ENCODE measurements around the gene C2orf49. TPM values are rescaled to one million over a fixed set of nuclear protein-coding genes. Genes with fewer than 3 reads are reported as not detected.
A peak's percentile ranks its signal among the peaks of the same experiment; 100 is the strongest.
"Not testable (repeated sequence)": the region's sequence is repeated elsewhere in the genome, so short reads cannot be mapped to it uniquely, and the experiment has no call there.

C2orf49 gene
- total RNA-seq, 1 donor from 2014 or later: 19.3 TPM

DNA sequence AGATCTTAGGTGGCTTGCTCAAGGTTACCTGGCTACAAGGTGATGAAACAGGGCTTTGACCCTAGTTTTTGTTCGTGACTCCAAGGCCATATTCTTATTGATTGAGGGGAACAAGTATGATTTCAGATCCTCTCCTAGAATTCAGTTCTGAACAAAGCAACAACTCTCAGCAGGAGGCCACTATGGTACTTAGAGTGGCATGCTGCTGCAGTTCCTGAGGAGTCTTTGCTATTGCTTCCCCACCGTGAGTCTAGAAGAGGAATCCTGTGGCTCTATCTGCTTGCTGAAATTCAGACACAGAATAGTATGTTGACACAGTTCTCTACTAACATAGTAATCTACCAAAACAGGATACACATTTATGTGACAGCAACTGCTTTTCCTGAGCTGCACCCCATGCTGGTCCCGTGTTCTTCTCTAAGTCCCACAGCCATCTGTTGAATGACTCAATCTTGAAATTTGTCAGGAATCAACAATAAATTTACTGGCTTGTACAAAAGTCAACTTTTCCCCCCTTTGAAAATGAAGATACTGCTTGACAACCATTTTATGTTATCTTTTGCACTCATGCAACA lies 11.9 kb upstream of the C2orf49 start:
- H3K9me3 Mint-ChIP-seq (ENCODE audit: unreplicated experiment): no peaks in the 10 kb centered on the region
- no peak overlapping the region for H3K4me3 Mint-ChIP-seq (ENCODE audit: unreplicated experiment)
- no peak for DNase-seq (ENCODE audit: extremely low spot score, unreplicated experiment)
- peak overlapping the region; percentile 51 for H3K27ac Mint-ChIP-seq (ENCODE audit: unreplicated experiment)
- TF ChIP-seq, protein P1, sequence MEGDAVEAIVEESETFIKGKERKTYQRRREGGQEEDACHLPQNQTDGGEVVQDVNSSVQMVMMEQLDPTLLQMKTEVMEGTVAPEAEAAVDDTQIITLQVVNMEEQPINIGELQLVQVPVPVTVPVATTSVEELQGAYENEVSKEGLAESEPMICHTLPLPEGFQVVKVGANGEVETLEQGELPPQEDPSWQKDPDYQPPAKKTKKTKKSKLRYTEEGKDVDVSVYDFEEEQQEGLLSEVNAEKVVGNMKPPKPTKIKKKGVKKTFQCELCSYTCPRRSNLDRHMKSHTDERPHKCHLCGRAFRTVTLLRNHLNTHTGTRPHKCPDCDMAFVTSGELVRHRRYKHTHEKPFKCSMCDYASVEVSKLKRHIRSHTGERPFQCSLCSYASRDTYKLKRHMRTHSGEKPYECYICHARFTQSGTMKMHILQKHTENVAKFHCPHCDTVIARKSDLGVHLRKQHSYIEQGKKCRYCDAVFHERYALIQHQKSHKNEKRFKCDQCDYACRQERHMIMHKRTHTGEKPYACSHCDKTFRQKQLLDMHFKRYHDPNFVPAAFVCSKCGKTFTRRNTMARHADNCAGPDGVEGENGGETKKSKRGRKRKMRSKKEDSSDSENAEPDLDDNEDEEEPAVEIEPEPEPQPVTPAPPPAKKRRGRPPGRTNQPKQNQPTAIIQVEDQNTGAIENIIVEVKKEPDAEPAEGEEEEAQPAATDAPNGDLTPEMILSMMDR (IDR thresholded peaks at IDR 0.05): no peak
- H3K4me1 Mint-ChIP-seq (ENCODE audit: unreplicated experiment): peaks cover 39% of the 10 kb centered on the region
- H3K27me3 Mint-ChIP-seq (ENCODE audit: unreplicated experiment): no peaks in the 10 kb centered on the region
- H3K36me3 Mint-ChIP-seq (ENCODE audit: unreplicated experiment): no peaks in the 10 kb centered on the region

DNA sequence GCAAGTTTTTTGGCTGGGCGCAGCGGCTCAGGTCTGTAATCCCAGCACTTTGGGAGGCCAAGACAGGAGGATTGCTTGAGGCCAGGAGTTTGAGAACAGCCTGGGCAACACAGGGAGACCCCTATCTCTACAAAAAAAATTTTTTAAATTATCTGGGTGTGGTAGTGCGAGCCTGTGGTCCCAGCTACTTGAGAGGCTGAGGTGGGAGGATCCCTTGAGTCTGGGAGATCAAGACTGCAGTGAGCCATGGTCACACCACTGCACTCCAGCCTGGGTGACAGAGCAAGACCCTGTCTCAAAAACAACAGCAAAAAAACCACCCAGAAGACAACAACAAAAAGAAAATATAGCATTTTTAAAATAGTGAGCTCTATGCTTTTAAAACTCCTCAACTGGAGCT lies 10.1 kb upstream of the C2orf49 start:
- H3K27me3 Mint-ChIP-seq (ENCODE audit: unreplicated experiment); H3K4me3 Mint-ChIP-seq (ENCODE audit: unreplicated experiment); DNase-seq (ENCODE audit: extremely low spot score, unreplicated experiment); H3K9me3 Mint-ChIP-seq (ENCODE audit: unreplicated experiment); H3K27ac Mint-ChIP-seq (ENCODE audit: unreplicated experiment); H3K36me3 Mint-ChIP-seq (ENCODE audit: unreplicated experiment): not testable (repeated sequence)
- peaks cover 39% of the 10 kb centered on the region for H3K4me1 Mint-ChIP-seq (ENCODE audit: unreplicated experiment)

DNA sequence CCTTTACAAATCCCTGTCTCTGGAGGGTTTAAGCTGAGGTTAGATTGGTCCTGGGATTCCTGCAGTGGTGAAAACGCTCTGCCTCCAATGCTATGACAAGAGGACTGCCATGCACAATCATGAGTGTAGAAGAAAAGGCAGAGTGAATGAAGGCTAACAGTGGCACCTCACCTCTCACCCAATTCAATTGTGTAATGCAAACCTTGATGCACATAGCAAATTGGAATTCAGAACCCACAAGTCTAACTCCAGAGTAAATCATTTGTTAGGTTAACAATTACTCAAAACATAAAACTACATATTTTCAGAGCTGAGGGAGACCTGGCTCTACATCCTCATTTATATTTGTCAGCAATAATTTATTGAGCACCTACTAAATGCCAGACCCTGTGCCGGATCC lies 9.7 kb upstream of the C2orf49 start:
- H3K4me1 Mint-ChIP-seq (ENCODE audit: unreplicated experiment): peaks cover 39% of the 10 kb centered on the region
- no peaks in the 10 kb centered on the region for H3K9me3 Mint-ChIP-seq (ENCODE audit: unreplicated experiment)
- no peaks in the 10 kb centered on the region for H3K27me3 Mint-ChIP-seq (ENCODE audit: unreplicated experiment)
- peak overlapping the region; percentile 91 for H3K4me3 Mint-ChIP-seq (ENCODE audit: unreplicated experiment)
- DNase-seq (ENCODE audit: extremely low spot score, unreplicated experiment): no peak
- H3K27ac Mint-ChIP-seq (ENCODE audit: unreplicated experiment): no peak overlapping the region
- TF ChIP-seq, protein P1 (IDR thresholded peaks at IDR 0.05): no peak
- no peaks in the 10 kb centered on the region for H3K36me3 Mint-ChIP-seq (ENCODE audit: unreplicated experiment)

DNA sequence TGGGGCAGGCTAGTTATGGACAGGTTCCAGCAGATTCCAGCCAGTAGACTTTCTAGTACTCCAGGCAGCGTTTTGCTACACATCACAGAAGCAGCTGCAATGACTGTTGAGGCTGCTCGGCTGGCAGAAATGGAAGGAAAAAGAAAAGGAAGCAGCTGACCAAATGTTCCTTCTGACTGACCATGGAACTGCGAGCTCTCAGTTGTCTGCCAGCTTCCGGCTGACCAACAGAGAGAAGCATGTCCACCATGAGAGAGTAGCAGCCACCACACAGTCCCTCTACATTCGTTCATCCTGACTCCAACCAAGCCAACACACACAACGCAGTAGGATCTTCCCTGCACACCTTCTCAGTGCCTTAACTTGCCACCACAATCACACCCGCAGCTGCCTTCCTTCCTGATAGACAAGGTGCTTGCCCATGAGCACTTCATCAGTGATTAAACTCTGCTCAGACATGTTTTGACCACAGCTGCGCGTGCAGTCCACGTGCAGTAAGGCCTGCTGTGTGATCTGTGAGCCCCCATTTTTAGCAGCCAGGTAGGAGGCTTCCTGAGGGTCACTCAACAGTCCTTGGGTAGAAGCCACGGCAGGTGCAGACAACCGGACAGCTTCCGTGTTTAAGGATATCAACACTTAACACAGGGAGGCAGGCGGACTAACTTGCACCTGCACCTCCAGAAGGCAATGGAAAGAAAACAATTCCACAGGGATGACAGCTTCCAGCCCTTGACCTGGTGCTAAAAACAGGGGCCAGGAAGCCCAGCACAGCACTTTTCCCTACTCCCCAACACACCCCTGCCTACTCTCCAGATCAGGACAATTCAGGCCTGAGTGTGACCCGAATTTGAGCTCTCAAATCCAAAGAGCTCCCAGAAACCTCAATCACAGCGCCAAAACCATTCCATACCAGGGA lies 8.8 kb upstream of the C2orf49 start:
- TF ChIP-seq, protein P1 (IDR thresholded peaks at IDR 0.05): no peak
- H3K27ac Mint-ChIP-seq (ENCODE audit: unreplicated experiment): peak overlapping the region; percentile 80
- no peaks in the 10 kb centered on the region for H3K36me3 Mint-ChIP-seq (ENCODE audit: unreplicated experiment)

DNA sequence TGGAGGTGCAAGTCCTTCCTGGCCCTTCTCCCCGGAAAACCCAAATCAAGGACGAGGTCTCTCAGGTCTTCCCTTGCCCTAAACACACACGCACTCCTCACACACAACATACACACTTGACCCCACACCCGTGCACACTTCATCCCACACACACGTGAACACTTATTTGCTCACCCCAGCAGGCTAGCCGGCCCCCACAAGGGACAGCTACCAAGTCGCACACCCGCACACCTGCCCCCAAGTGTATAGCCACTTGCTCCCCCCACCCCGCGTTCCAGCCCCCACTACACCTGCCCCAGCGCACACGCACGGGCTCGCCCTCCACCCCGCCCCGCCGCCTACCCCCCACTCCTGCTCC lies 8.2 kb upstream of the C2orf49 start:
- TF ChIP-seq, protein P1 (IDR thresholded peaks at IDR 0.05): no peak
- H3K27me3 Mint-ChIP-seq (ENCODE audit: unreplicated experiment): no peaks in the 10 kb centered on the region
- H3K4me3 Mint-ChIP-seq (ENCODE audit: unreplicated experiment): peak overlapping the region; percentile 91
- no peaks in the 10 kb centered on the region for H3K36me3 Mint-ChIP-seq (ENCODE audit: unreplicated experiment)
- no peaks in the 10 kb centered on the region for H3K9me3 Mint-ChIP-seq (ENCODE audit: unreplicated experiment)
- no peak for DNase-seq (ENCODE audit: extremely low spot score, unreplicated experiment)
- peak overlapping the region; percentile 80 for H3K27ac Mint-ChIP-seq (ENCODE audit: unreplicated experiment)
- peaks cover 39% of the 10 kb centered on the region for H3K4me1 Mint-ChIP-seq (ENCODE audit: unreplicated experiment)

More for the DNA sequence above, 8.8 kb upstream of the C2orf49 start:
- Mint-ChIP-seq H3K4me3 (ENCODE audit: unreplicated experiment) (peak overlapping the region; percentile 91), H3K4me1 (ENCODE audit: unreplicated experiment) (peaks cover 39% of the 10 kb centered on the region), H3K27me3 (ENCODE audit: unreplicated experiment) (no peaks in the 10 kb centered on the region), H3K9me3 (ENCODE audit: unreplicated experiment) (no peaks in the 10 kb centered on the region)
- DNase-seq (ENCODE audit: extremely low spot score, unreplicated experiment): no peak
